Measurements from ENCODE around the gene GRAMD4. TPM values are rescaled to one million over a fixed set of nuclear protein-coding genes. Genes with fewer than 3 reads are reported as not detected.

Gene GRAMD4
- total RNA-seq, 1 experiment from 2014 or later, result 25.3 TPM

GRCh38 chr22:46669201-46669600 is 49.0 kb downstream of the GRAMD4 start:
- intact Hi-C loops (cut with micrococcal nuclease), result no loop called here
- no TSS peak for BruUV-seq (replicated peaks)
- H4K20me1 ChIP-seq (ENCODE audit: low read length), result no peaks in the 10 kb centered on the region
- no peaks in the 10 kb centered on the region for H3K9me3 ChIP-seq (ENCODE audit: low read length)
- no peaks in the 10 kb centered on the region for H3K27me3 ChIP-seq (ENCODE audit: low read length)
- TF ChIP-seq, protein P1, sequence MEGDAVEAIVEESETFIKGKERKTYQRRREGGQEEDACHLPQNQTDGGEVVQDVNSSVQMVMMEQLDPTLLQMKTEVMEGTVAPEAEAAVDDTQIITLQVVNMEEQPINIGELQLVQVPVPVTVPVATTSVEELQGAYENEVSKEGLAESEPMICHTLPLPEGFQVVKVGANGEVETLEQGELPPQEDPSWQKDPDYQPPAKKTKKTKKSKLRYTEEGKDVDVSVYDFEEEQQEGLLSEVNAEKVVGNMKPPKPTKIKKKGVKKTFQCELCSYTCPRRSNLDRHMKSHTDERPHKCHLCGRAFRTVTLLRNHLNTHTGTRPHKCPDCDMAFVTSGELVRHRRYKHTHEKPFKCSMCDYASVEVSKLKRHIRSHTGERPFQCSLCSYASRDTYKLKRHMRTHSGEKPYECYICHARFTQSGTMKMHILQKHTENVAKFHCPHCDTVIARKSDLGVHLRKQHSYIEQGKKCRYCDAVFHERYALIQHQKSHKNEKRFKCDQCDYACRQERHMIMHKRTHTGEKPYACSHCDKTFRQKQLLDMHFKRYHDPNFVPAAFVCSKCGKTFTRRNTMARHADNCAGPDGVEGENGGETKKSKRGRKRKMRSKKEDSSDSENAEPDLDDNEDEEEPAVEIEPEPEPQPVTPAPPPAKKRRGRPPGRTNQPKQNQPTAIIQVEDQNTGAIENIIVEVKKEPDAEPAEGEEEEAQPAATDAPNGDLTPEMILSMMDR (conservative IDR thresholded peaks at IDR 0.05; ENCODE audit: low read depth, low read length), result no peak
- no peak for TF ChIP-seq EZH2 (IDR thresholded peaks at IDR 0.05; ENCODE audit: low read length, unreplicated experiment)
- TF ChIP-seq EZH2phosphoT487 (IDR thresholded peaks at IDR 0.05; ENCODE audit: borderline replicate concordance, low read length), result no peak
- no peak overlapping the region for H3K9ac ChIP-seq (ENCODE audit: low read length)
- DNase-seq, result no peak
- no peaks in the 10 kb centered on the region for H3F3A ChIP-seq (ENCODE audit: low read length, unreplicated experiment)
- H3K27ac ChIP-seq (ENCODE audit: low read length), result no peak overlapping the region
- no peaks in the 10 kb centered on the region for H3K9me2 ChIP-seq (replicated peaks; ENCODE audit: low read length)
- CTCF ChIA-PET, result no interaction called here
- H3K4me3 ChIP-seq (ENCODE audit: low read length), result no peak overlapping the region
- no peaks in the 10 kb centered on the region for H3K36me3 ChIP-seq (ENCODE audit: low read depth, low read length)
- H3K4me1 ChIP-seq (ENCODE audit: insufficient read depth, low read length), result no peaks in the 10 kb centered on the region
- H3K4me2 ChIP-seq (ENCODE audit: low read length), result no peak overlapping the region
- no peaks in the 10 kb centered on the region for H3K79me2 ChIP-seq (ENCODE audit: low read length)
- no peak for ATAC-seq
- POLR2A ChIA-PET (ENCODE audit: unreplicated experiment), result no interaction called here
- no peak overlapping the region for H2AFZ ChIP-seq (ENCODE audit: low read length)

GRCh38 chr22:46671824-46672432 is 51.7 kb downstream of the GRAMD4 start:
- H2AFZ ChIP-seq (ENCODE audit: low read length), result no peak overlapping the region
- CTCF ChIA-PET, result no interaction called here
- no peak overlapping the region for H3K27ac ChIP-seq (ENCODE audit: low read length)
- intact Hi-C loops (cut with micrococcal nuclease), result no loop called here
- no peaks in the 10 kb centered on the region for H4K20me1 ChIP-seq (ENCODE audit: low read length)
- POLR2A ChIA-PET (ENCODE audit: unreplicated experiment), result no interaction called here
- no peaks in the 10 kb centered on the region for H3K36me3 ChIP-seq (ENCODE audit: low read depth, low read length)
- H3K27me3 ChIP-seq (ENCODE audit: low read length), result no peaks in the 10 kb centered on the region
- no TSS peak for BruUV-seq (replicated peaks)
- no peaks in the 10 kb centered on the region for H3K4me1 ChIP-seq (ENCODE audit: insufficient read depth, low read length)
- H3K9me2 ChIP-seq (replicated peaks; ENCODE audit: low read length), result no peaks in the 10 kb centered on the region
- H3K9ac ChIP-seq (ENCODE audit: low read length), result no peak overlapping the region
- no peaks in the 10 kb centered on the region for H3K9me3 ChIP-seq (ENCODE audit: low read length)
- no peaks in the 10 kb centered on the region for H3K79me2 ChIP-seq (ENCODE audit: low read length)
- no peak overlapping the region for H3K4me3 ChIP-seq (ENCODE audit: low read length)
- TF ChIP-seq, protein P1 (conservative IDR thresholded peaks at IDR 0.05; ENCODE audit: low read depth, low read length), result no peak
- TF ChIP-seq EZH2 (IDR thresholded peaks at IDR 0.05; ENCODE audit: low read length, unreplicated experiment), result no peak
- TF ChIP-seq EZH2phosphoT487 (IDR thresholded peaks at IDR 0.05; ENCODE audit: borderline replicate concordance, low read length), result no peak
- no peak overlapping the region for H3K4me2 ChIP-seq (ENCODE audit: low read length)
- no peaks in the 10 kb centered on the region for H3F3A ChIP-seq (ENCODE audit: low read length, unreplicated experiment)
- no peak for DNase-seq
- no peak for ATAC-seq

- POLR2A ChIA-PET (ENCODE audit: unreplicated experiment), result no interaction called here
Measured at GRCh38 chr22:46672731-46673130, 52.5 kb downstream of the GRAMD4 start.

More at GRCh38 chr22:46672731-46673130, 52.5 kb downstream of the GRAMD4 start:
- Histone ChIP-seq H3K4me3 (ENCODE audit: low read length) (no peak overlapping the region), H3K9me3 (ENCODE audit: low read length) (no peaks in the 10 kb centered on the region), H3K9me2 (replicated peaks; ENCODE audit: low read length) (no peaks in the 10 kb centered on the region), H3K9ac (ENCODE audit: low read length) (no peak overlapping the region), H3K79me2 (ENCODE audit: low read length) (no peaks in the 10 kb centered on the region), H3K4me1 (ENCODE audit: insufficient read depth, low read length) (no peaks in the 10 kb centered on the region), H4K20me1 (ENCODE audit: low read length) (no peaks in the 10 kb centered on the region), H3K27me3 (ENCODE audit: low read length) (no peaks in the 10 kb centered on the region), H3F3A (ENCODE audit: low read length, unreplicated experiment) (no peaks in the 10 kb centered on the region), H3K36me3 (ENCODE audit: low read depth, low read length) (no peaks in the 10 kb centered on the region), H3K27ac (ENCODE audit: low read length) (no peak overlapping the region), H2AFZ (ENCODE audit: low read length) (no peak overlapping the region), H3K4me2 (ENCODE audit: low read length) (no peak overlapping the region)
- no peak for DNase-seq
- TF ChIP-seq, protein P1 (conservative IDR thresholded peaks at IDR 0.05; ENCODE audit: low read depth, low read length), result no peak
- TF ChIP-seq EZH2phosphoT487 (IDR thresholded peaks at IDR 0.05; ENCODE audit: borderline replicate concordance, low read length) (no peak), EZH2 (IDR thresholded peaks at IDR 0.05; ENCODE audit: low read length, unreplicated experiment) (no peak)
- intact Hi-C loops (cut with micrococcal nuclease), result no loop called here
- CTCF ChIA-PET, result no interaction called here
- no TSS peak for BruUV-seq (replicated peaks)
- ATAC-seq, result no peak
